Non-pigmented ciliary epithelial cell (primary cell): Measurements from ENCODE around the gene RNF144B.

ENCODE experiments used
- DNase-seq: peaks from one replicate; pipeline ENCODE4 v3.0.0-alpha.2; 2010; ENCODE audit warnings: low read depth

RNF144B gene

DNA sequence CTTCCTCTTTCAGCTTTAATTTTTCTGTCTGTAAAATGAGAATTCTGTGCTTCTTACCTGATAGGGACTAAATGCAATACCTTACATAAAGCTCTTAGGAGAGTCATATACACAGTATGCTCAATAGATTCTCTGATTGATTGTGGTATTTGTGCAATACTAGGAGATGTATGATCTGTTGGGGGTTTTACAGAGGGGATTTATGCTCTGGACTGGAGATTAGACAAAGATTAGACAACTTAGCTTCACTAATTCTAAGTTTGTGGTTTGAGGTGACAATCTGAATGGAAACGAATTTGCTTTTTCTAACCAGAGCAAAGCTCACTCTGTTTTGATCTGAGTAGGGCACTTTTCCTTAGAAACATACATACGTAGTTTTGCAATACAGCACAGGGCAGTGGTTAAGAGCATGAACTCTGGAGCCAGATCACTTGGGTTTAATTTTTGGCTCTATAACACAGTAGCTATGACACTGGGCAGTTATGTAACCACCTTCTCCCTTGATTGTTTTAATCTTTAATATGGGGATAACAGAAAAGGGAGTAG is 126.2 kb downstream of the RNF144B start:
- DNase-seq = no peak

DNA sequence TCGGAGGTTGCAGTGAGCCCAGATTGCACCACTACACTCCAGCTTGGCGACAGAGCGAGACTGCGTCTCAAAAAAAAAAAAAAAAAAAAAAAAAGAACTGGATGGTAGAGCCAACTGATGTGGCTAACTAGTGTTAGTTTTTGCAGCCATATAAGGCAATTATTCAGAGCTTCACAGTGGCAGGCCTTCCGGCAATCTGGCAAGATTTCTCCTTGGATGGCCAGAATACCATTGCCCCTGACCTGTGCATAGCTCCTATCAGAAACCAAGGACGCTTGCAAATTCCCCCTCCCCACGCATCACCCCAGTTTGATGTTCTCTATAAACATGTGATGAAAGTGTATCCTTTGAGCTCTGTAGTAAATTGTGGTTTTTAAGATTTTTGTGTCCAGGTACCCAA is 127.0 kb downstream of the RNF144B start:
- DNase-seq = no peak

DNA sequence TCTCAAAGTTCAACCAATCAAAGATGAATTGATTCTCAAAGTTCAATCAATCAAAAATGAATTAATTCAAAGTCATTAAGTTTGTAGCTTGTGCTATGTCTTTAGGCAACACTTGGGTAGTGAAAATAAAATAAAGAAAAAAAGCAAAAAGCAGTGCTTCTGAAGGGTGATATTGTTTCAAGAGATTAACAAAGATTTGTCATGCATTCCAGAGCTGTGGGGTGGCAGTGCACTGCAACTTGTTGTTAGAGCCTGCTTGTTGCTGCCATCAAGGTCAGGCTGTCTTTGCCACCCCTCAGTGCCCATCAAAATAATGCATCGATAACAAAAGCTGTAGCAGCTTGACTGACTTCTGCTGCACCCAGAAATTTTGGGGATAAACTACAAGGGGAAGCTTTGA is 128.6 kb downstream of the RNF144B start:
- no peak for DNase-seq
